ENCODE measurements around the gene RHCG. TPM values are rescaled to one million over a fixed set of nuclear protein-coding genes. Genes with fewer than 3 reads are reported as not detected.

The RHCG gene
- total RNA-seq, 1 experiment from 2014 or later: 0.28 TPM

DNA sequence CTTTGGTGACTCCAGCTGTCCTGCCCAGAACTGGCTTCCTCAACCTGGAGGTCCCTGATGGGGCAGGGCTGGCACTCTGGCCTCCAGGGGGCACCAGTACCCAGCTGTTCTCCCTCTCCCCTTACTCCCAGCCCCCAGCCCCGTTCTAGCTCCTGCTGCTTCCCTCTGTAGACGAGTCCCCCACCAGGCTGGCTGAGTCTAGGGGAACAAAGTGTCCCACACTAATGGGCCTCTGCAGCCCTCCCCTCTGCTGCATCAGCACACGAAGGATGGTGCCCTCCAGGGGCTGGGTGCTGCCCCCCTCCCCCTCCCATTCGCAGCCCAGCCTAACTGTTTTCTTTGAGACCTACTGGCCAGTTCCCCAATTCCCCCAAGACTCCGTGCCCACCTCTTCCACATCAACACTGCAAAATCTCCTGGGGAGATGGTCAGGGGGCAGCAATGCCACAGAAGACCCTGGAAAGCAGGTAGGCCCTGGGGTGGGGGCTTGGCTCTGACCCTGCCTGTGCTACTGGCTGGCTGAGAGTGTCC lies 4.2 kb downstream of the RHCG start:
- peaks cover 5% of the 10 kb centered on the region for H3K23me2 ChIP-seq (ENCODE audit: insufficient read length, low read depth, low read length, poor library complexity, severe bottlenecking)
- H3K36me3 Mint-ChIP-seq (ENCODE audit: insufficient read depth in 1 of 3, low read depth in 3 of 3): no peaks in the 10 kb centered on the region
- no peak overlapping the region for H3K4ac ChIP-seq (ENCODE audit: low read depth, low read length)
- peak; percentile 82 for DNase-seq
- H2AFZ ChIP-seq (ENCODE audit: low read length): no peak overlapping the region
- peaks cover 4 to 9% of the 10 kb centered on the region in 2 experiments for H3K4me1 Mint-ChIP-seq
- no peaks in the 10 kb centered on the region for H3K79me2 ChIP-seq (ENCODE audit: insufficient read depth, low read length)
- H4K20me1 ChIP-seq (ENCODE audit: control insufficient read depth, insufficient read depth, insufficient read length): no peaks in the 10 kb centered on the region
- no peak overlapping the region for H3T11ph ChIP-seq (ENCODE audit: low read length)
- peaks cover 4% of the 10 kb centered on the region for H3K27me3 ChIP-seq (ENCODE audit: insufficient read depth, low read length)
- no peak overlapping the region for H4K91ac ChIP-seq (ENCODE audit: insufficient read length, low read depth, low read length)
- H3K27ac ChIP-seq (ENCODE audit: insufficient read length, low read depth, low read length): no peak overlapping the region
- H2BK120ac ChIP-seq (ENCODE audit: low read depth, low read length, poor library complexity, severe bottlenecking): no peak overlapping the region
- no peak overlapping the region for H3K56ac ChIP-seq (ENCODE audit: insufficient read length, low read depth, low read length)
- H3K4me2 ChIP-seq (ENCODE audit: insufficient read depth, insufficient read length, low read length): no peak overlapping the region
- H3K27ac Mint-ChIP-seq: no peak overlapping the region; a peak in 1 of 7 replicates
- TF ChIP-seq, protein P1, sequence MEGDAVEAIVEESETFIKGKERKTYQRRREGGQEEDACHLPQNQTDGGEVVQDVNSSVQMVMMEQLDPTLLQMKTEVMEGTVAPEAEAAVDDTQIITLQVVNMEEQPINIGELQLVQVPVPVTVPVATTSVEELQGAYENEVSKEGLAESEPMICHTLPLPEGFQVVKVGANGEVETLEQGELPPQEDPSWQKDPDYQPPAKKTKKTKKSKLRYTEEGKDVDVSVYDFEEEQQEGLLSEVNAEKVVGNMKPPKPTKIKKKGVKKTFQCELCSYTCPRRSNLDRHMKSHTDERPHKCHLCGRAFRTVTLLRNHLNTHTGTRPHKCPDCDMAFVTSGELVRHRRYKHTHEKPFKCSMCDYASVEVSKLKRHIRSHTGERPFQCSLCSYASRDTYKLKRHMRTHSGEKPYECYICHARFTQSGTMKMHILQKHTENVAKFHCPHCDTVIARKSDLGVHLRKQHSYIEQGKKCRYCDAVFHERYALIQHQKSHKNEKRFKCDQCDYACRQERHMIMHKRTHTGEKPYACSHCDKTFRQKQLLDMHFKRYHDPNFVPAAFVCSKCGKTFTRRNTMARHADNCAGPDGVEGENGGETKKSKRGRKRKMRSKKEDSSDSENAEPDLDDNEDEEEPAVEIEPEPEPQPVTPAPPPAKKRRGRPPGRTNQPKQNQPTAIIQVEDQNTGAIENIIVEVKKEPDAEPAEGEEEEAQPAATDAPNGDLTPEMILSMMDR (conservative IDR thresholded peaks at IDR 0.05): peak; percentile 81
- peaks cover 64% of the 10 kb centered on the region for H3K27me3 Mint-ChIP-seq (ENCODE audit: low read depth)
- H2BK20ac ChIP-seq (ENCODE audit: low read depth, low read length, poor library complexity, severe bottlenecking): no peak overlapping the region
- no peak overlapping the region for H3K9ac ChIP-seq (ENCODE audit: extremely low read depth, insufficient read length, low read length)
- no peaks in the 10 kb centered on the region for H3K9me3 Mint-ChIP-seq
- H3K9me3 ChIP-seq (ENCODE audit: control insufficient read depth, low read depth, low read length): no peaks in the 10 kb centered on the region
- no peak overlapping the region for H3K14ac ChIP-seq (ENCODE audit: insufficient read depth, low read length)
- no CpG with 5 or more reads among the region's 5 CpGs for WGBS (ENCODE audit: extremely low coverage, insufficient read length, low lambda C conversion rate)
- no peaks in the 10 kb centered on the region for H3K79me1 ChIP-seq (ENCODE audit: insufficient read depth, low read depth, low read length, poor library complexity, severe bottlenecking)
- H2AK5ac ChIP-seq (ENCODE audit: insufficient read length, low read length): no peak overlapping the region
- H2BK15ac ChIP-seq (ENCODE audit: low read depth, low read length): no peak overlapping the region
- no peak overlapping the region for H2BK5ac ChIP-seq (ENCODE audit: insufficient read length, low read length)
- no peak overlapping the region for H4K5ac ChIP-seq (ENCODE audit: insufficient read length, low read depth, low read length)
- H3K18ac ChIP-seq (ENCODE audit: insufficient read length, low read depth, low read length): no peak overlapping the region
- no peaks in the 10 kb centered on the region for H3K4me1 ChIP-seq (ENCODE audit: insufficient read depth, low read length)
- H2BK12ac ChIP-seq (ENCODE audit: insufficient read length, low read depth, low read length): no peak overlapping the region
- H4K8ac ChIP-seq (replicated peaks; ENCODE audit: insufficient read length, low read depth, low read length): no peak overlapping the region
- H3K23ac ChIP-seq (ENCODE audit: insufficient read length, low read depth, low read length): no peak overlapping the region
- no peak overlapping the region for H3K4me3 Mint-ChIP-seq

All from H9 (cell line).